CD4-positive, alpha-beta T cell treated with Interleukin-15 for 4 hours (primary cell): ENCODE results near the gene PICK1.

Source experiments
- DNase-seq: peaks from one replicate; pipeline ENCODE4 v3.0.0-alpha.2; 2020; ENCODE audit warnings: low spot score

PICK1 gene

DNA sequence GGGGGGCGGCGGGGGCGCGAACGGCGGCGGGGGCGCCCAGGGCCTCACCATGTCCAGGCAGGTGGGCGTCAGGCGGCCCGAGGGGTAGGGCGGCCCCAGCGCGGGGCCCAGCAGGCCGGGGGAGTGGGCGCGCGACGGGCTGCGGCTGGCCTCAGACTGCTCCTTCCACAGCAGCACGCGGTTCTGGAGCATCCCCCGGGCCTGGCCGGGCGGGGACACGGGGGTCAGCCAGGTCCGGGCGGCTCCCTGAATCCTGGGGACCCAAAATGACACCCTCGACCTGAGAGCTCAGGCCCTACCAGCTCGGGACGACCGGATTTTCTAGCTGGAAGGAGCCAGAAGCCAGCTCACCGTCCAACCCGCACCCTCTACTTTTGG lies 32.3 kb downstream of the PICK1 start:
- DNase-seq: no peak

DNA sequence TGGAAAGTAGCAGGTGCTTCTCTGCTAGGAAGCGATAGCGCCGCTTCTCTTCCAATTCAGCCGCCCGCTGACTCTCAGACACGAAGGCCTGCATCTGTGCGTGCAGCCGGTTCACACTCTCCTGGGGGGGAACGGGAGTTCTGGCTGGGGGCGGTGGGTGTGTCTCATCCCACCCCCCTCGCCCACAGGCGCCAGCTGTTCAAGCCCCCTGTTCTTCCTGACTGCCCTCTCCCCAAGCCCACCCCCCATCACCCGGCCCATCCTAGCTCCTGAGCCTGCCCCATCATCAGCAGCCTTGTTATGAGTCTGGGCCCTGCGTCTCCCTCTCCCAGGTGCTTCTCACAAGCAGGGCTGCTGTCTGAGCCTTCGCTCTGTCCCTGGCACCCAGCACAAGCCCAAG lies 39.9 kb downstream of the PICK1 start:
- DNase-seq: no peak

DNA sequence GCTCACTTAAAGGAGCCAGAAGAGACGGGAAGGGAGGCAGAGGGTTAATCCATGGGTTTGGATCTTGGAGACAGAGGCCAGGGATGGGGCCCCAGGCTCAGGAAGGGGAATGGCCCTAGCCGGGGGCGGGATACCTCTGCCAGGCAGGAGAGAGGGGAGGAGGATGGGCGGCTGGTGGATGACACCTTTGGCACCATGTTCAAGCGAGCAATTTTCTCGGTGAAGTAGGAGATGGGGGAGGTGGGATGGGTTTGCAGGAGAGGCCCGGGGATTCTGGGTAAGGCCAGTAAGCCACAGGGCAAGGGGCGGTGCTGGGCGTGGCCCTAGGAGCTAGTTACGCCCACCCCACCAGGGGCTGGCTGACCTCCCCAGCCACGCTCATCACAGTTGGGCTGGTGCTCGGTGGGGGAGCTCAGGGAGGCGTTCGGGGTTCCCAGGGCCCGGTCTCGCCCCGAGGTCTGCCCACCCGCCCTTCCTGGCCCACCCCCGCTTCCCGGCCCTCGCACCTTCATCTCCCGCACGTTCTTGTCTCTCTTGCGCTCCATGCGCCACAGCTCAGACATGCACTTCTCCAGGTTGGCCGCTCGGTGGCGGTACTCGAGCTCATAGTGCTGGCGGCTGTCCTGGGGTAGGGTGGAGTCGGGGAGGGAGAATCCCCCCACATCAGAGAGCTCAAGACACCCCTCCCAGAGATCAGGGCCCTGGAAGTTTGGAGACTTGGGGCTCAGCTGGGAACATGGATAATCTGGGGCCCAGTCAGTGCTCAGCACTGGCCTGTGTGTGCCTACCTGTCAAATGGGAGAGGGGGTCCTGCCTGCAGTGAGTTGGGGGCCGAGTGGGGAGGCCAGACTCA lies 40.6 kb downstream of the PICK1 start:
- DNase-seq: no peak

DNA sequence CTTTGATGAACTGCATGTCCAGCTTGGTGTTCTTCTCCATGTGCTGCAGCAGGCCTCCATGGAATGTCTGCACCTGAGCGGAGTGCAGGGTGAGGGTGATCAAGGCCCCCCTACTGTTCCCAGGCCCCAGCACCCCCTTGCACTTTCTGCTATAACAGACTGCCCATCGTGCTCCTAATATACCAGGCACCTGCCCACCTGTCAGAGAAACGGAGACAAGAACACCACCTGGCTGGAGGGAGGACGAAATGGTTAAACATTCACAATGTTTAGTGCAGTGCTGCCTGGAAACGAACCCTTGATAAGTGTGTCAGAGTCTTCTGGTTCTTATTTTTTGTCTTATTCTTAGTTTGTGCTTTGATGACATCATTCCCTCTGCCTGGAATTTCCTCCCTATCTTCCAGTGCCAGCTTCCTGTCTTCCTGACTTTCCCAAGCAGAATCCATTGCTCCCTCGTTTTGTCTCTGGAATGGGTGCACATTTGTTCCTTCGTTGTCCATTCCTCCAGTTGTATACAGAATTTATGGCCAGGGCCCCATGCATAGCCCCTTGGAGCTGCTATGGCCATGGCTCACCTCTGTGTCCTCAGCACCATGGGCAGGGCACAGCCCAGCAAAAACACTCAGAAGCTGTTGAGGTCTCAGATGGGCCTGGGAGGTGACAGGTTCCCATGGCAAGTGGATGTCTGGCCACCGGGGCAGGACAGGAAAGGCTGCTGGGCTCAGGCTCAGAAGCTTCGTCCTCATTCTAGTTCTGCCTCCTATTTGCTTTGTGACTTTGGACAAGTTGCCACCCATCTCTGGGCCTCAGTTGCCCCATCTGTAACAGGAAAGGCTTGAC lies 41.4 kb downstream of the PICK1 start:
- DNase-seq: no peak

DNA sequence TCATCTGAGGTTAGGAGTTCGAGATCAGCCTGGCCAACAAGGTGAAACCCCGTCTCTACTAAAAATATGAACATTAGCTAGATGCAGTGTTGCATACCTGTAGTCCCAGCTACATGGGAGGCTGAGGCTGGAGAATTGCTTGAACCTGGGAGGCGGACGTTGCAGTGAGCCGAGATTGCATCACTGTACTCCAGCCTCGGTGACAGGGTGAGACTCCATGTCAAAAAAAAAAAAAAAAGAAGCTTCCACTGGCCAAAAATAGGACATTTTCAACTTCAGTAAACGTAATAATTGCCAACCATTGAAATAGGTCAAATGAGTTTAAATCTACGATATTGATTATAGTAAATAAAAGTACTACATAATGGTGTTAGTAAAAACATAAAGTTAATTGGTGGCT lies 46.4 kb downstream of the PICK1 start:
- no peak for DNase-seq

DNA sequence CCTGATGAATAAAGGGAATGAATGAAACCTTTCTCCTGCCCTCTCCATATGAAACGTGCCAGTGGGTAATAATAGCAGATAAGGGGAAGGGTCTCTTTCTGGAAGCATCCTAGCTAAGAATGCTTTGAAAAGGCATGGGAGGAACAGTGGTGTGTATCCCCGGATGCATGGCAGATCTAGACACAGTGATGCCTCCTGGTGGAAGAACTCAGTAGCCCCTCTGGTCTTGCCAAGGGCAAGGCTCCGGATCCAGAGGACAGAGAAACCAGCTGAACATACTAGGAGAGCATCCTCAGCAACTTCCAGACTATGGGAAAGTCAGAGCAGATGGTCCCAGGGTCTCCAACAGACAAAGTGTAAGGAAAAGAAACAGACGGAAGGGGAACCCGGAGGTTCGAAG lies 46.9 kb downstream of the PICK1 start:
- no peak for DNase-seq

DNA sequence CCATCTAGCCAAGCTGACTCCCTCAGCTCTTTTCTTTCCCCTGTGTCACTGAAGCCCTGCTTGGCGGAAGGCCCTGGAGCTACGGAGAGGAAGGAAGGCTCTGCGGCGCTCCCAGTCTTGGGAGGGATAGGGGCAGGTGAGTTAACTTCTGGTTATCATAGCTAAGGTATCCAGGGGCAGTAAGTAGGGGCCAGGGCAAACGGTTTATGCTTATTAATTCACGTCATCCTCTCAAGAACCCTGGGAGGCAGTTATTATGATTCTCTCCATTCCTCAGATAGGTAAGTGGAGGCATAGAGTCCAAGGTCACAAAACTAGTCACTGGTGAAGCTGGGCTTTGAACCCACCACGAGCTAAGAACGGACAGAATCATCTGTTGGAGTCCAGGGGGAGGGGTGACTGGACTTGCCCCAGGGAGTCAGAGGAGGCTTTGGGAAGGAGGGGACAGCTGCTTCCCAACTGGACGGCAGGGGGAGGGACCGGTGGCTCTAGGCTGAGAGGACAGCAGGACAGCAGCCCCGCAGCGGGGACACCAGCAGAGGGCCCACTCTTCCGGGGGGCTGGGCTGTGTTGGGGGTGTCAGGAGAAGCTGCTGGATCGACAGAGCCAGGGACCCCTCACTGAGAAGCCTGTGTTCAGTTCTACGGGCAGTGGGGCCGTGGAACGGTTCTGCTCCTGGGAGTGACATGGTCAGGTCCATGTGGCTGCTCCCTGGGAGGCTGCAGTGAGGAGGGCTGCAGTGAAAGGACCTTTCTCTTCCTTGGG lies 49.8 kb downstream of the PICK1 start:
- no peak for DNase-seq

DNA sequence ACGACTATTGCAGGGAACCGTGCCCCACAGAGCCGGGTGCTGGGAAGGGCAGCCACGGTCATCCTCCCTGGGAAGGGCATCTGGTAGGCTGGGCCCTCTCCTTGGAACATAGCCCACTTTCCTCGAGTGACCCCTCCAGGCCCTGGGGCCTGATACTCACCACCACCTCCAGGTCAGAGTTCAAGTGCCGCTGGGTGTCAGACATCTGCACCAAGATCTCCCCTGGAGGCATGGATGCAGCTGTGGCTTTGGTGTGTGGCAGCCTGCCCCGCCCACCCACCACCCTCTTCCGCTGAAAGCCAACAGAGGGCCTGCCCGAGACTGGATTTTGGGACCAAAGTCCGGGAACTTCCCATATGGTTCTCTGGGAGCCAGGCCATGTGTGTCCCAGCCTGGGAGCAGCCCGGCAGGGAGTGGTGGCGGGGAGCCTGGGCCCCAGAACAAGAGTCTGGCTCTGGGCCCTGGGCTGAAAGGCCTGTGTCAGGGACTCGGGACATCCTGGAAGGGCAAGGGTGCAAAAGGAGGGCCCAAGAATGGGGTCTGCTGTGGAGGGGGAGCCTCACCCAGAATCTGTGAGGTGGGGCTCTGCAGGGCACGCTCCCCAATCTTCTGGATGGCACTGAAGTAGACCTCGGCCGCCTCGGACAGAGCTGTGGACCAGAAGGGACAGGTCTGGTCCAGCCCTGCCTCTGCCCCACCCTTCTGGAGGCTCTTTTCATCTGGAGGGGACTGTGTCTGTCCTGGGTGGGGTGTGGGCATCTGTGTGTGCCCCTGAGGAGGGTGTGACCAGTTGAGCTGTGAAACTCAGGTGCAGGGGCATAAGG lies 50.7 kb downstream of the PICK1 start:
- DNase-seq: no peak

DNA sequence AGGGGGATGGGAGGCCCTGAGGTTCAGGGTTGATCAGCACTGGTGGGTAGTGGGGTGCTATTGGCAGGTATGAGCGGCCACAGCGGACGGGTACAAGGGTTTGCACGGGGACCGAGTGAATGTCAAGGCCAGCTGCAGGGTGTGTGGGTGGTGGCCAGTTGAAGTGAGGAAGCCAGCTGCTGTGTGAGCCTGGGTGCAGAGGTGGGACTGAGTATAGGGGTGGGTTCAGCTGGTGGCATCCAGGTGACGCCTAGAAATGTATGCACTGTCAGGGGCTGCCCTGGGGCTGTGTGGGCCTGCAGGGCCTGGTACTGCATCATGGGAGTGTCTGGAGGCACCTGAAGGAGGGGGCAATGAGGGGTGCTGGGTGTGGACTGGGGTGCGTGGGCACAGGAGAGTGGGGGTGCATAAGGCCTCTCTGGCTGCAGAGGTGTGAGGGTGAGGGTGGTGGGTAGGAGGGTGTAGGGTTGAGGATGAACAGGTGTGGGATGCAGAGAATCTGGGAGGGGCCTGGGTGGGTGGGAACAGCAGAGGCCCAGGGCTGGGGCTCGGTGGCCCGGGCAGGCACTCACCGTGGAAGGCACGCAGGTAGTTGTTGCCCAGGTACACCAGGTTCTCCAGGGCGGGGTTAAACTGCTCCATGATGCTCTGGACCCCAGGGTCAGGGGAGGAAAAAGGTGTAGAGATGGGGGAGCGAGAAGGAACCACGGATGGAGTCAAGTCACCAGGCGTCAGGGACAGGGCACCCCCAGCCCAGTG lies 51.5 kb downstream of the PICK1 start:
- DNase-seq: no peak

DNA sequence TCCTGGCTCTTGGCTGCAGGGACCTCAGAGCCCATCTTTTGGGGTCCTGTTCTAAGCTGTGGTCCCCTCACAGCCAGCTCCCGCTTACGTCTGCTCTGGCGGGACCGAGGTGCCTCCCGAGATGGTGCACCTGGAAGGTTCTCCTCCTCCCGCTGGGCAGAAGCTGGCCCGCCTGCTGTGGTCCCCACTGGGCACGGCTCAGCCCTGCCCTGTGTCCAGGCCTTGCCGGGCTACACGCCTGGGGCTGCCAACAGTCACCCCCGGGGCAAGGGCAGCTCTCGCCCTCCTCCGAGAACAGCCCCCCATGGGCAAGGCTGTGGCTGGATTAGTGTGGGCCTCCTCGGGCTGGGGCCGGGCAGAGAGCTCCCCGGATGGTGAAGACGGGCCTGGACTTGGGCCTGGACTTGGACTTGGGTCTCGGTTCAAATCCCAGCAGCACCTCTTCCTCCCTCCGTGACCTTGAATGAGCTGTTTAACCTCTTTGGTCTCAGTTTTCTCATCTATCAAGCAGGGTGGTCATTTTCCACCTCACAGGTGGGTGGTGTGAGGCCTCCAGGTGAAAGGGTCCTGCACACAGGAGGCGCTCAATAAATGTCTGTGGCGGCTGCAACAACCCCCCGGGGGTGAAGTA lies 52.3 kb downstream of the PICK1 start:
- DNase-seq: peak; percentile 9

DNA sequence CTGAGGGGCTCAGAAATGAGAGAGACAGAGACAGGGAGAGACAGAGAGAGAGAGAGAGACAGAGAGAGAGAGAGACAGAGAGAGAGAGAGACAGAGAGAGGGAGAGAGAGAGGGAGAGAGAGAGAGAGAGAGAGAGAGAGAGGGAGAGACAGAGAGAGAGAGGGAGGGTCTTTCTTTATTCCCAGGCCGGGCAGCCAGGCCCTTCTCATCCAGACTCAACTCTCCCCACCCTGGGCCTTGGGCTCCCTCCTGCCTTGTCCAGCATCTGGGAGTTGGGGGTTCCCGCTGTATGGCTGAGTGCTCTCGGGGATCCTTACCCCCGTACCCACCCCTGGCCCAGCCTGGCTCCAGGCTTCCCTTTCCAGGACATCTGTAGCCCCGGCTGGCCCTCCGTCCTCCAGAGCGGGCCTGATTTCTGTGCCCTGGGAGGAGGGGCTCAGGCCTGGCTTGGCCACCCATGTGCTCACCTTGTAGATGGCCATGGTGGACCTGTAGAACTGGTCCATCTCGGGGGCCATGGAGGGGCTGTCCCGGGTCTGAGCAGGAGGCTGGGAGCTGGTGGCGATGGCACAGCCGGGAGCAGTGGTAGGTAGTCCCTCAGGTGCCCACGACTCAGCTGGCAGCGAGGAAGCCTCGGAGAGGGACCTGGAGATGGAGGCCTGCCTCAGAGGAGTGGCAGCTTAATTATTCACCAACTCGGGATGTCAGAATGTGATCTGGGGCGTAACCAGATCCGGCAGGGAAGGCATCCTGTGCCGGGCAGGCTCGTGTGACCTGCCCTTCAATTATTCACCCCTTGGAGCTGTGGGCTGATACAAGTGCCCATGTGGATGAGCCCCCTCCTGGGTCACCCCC lies 53.0 kb downstream of the PICK1 start, which contains the start of gene BAIAP2L2:
BAIAP2L2 (minus strand) TSS at position 677 of the 855 bp plus-strand sequence; CDS start at position 518, 159 bp downstream.
- no peak for DNase-seq

DNA sequence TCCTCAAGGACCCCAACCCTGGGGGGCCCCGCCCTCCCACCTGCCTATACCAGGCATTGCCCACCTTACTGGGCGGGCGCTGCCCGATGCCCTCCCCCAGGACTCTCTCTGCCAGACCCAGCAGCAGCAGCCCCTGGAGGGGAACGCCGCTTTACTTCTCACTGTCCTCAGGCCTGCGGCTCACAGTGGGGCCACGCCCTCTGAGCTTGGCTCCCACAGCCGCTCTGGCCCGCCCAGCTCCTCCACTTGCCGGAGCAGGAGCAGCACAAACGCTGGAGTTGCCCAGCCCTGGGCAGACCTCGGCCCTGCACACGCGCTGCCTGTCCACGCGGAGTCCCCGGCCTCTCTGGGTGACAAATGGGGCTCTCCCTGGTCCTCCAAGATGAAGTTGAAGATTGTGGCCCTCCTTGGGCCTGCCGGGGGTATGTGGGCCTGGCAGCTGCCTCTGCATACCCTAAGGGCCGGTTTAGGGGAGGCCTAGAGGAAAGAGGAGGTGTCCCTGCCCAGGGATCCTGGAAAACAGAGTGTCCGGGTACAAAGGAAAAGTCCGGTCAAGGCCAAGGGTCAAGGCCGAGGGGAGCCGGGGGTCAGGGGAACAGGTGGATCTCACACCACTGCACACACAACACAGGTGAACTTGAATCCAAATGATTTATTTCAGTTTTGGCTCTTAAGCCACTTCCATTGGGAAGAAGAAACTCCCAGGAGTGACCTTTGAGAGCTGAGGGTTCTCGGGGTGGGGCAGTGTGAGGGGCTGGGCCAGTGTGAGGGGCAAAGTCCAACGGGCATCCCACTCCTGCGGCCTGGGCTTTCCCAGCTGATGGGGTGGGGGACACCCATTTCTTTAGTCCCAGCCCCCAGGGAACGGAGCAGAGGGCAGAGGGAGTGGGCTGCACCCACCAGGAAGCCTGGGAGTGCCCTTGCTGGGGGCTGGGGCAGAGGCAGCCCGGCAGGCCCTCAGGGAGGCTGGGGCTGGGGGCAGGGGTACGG lies 54.0 kb downstream of the PICK1 start:
- DNase-seq: no peak

DNA sequence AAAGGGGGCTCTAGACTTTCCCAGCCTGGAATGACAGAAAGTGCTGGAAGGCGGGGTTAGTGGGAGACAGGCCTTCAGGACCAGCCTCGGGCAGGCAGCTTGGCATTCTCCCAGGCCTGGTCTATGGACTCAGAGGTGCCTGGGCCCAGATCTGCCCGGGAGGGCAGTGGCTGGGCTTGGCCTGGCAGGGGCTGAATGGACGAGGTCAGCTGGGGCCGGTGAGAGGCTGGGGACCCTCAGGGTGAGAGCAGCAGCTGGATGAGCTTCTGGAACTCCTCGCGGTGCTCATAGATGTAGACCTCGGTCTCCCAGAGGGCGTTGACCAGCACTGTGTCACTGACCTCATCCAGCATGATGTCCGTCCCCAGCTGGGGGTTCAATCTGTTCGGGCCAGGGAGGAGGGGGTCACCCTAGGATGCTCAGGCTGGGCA lies 54.7 kb downstream of the PICK1 start:
- DNase-seq: no peak

DNA sequence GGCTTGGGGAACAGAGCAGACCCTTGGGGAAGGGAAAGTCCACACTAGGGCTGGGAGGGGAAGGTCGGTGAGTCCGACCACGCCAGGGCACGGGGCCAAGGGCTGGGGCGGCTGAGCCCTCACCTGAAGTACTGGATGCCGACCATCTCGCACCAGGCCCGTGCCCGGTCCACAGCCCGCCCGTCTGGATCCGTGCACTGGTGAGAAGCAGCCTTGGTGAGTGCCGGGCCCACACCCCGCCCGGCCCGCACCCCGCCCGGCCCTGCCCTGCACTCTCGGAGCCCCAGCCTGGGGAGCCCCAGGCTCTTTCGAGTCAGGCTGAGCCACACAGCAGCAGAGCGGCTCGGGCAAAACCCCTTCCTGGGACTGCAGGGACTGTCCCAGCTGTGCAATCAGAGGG lies 55.2 kb downstream of the PICK1 start:
- DNase-seq: no peak

DNA sequence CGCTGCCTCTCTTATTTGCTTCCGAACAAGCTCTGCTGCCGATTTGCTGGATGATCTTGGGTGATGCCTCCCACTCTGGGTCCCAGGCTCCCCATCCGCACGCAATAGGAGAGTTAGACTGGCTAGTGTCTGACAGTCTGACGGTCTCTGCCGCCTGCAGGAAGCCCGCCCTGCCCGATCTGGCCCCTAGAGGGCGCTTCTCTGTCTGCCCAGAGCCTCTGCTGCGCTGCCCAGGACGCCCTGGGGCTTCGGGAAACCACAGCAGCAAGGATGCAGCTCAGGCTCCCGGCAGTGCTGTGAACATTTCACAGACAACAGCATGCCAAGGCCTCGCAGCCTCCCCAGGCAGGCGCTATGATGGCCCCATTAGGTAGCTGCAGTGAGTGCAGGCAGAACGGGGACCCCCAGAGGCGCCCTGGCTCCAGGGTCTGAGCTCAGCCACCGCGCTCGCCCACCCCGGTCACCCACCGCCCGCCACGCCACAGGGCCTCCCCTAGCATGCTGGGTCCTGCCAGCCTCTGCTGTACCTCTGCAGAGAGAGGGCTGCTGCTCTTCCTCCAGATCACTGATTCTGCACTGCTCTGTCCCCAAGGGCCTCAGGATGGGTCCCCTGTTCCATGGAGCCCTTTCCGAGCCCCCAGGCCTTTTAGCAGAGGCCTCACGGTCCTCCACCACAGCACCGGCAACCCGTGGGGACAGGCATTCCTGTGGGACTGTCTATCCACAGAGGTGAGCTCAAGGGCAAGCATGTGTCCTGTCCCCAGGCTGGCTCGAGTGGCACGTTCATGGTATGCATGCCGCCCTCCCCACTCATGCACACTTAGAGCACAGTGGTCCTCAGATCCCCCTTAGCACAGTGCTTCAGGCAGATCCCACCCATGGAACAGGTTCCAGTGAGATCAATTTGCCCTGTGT lies 57.5 kb downstream of the PICK1 start:
- DNase-seq: peak; percentile 73

DNA sequence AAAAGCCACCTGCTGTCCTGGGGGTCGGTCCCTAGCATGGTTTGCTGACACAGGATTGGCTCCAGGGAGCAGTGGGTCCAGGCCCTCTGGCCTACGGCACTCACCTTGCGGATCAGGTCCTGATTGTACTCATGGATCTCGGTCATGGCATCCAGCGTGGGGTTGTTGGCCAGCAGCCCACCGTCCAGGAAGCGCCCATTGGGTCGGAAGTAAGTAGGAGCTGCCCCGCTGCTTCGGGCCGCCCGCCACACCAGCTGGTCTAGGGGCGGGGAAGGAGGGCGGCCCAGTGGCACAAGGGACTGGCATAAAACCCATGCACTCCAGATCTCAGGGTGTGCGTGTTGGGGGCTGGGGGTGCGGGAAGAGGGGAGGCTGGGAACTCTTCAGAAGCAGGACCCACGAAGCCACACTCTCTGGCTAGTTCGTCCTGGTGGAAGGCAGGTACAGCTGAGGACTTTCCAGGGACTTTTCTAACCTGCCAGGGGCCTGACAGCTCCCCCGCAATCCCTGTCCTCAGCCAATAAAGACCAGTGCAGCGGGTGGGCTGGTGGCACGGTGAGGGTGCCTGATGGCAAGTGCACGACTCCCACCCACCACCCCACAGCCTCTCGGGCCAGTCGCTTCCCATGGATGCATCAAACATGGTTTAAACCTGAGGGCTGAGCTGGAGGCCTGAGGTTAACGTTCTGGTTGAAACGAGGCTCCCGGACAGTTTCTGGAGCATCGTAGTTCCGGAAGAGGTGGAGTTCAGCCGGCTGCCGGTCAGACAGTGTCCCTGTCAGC lies 58.4 kb downstream of the PICK1 start:
- DNase-seq: no peak
